ENCODE data around the gene FILIP1.

- TF ChIP-seq POLR2A (IDR thresholded peaks at IDR 0.05; ENCODE audit: low read depth, low read length) (no peak), CTCF (conservative IDR thresholded peaks at IDR 0.05; ENCODE audit: low read depth, low read length) (no peak), BHLHE40 (IDR thresholded peaks at IDR 0.05; ENCODE audit: low read depth, low read length) (no peak), RFX5 (IDR thresholded peaks at IDR 0.05; ENCODE audit: low read depth, low read length) (no peak)
Measured at GRCh38 chr6:75436869-75437268, 56.7 kb downstream of the FILIP1 start.

All from IMR-90 (cell line).